Sigmoid colon (tissue), 7 donors: Measurements from ENCODE around the gene MYL3. TPM values are rescaled to one million over a fixed set of nuclear protein-coding genes. Genes with fewer than 3 reads are reported as not detected.

Experiments used
- DNase-seq: peaks from one replicate; pipeline ENCODE4 v3.0.0-alpha.2; 2019
- H3K27ac ChIP-seq, 4 donors: fragments of 200-600 bp; sonication (generic); one replicate each; pipeline ENCODE4 v1.5.1; 2016 to 2019; ENCODE audit warnings: mild to moderate bottlenecking in 1 of 4
- H3K27me3 ChIP-seq, 3 donors: fragments of 200-600 bp; sonication (generic); one replicate each; pipeline ENCODE4 v1.5.1; 2019; ENCODE audit warnings: mild to moderate bottlenecking in 1 of 3
- H3K36me3 ChIP-seq, 4 donors: fragments of 200-600 bp; sonication (generic); one replicate each; pipeline ENCODE4 v1.5.1; 2016 to 2019
- H3K4me1 ChIP-seq, 4 donors: fragments of 200-600 bp; sonication (generic); one replicate each; pipeline ENCODE4 v1.5.1; 2017 to 2019
- H3K4me3 ChIP-seq, 4 donors: fragments of 200-600 bp; sonication (generic); one replicate each; pipeline ENCODE4 v1.5.1; 2017 to 2019; ENCODE audit warnings: mild to moderate bottlenecking in 2 of 4, moderate library complexity in 1 of 4
- H3K9me3 ChIP-seq, 4 donors: fragments of 200-600 bp in 3 of 4; sonication (generic) in 3 of 4; one replicate each; pipeline versions ENCODE4 v1.5.1 to v1.6.1; 2013 to 2019
- EP300 ChIP-seq, 4 donors: sonication (generic); formaldehyde crosslinking; IDR thresholded peaks; one replicate each; pipeline ENCODE4 v1.6.1; 2017; ENCODE audit warnings: antibody characterized with exemption in 4 of 4
- POLR2A ChIP-seq, 2 donors: fragments of 450-650 bp; IDR thresholded peaks; one replicate each; pipeline ENCODE4 v1.6.1; 2016; ENCODE audit warnings: antibody characterized with exemption in 2 of 2, mild to moderate bottlenecking in 2 of 2, moderate library complexity in 2 of 2
- POLR2AphosphoS5 ChIP-seq, 4 donors: sonication (generic); formaldehyde crosslinking; IDR thresholded peaks; one replicate each; pipeline ENCODE4 v1.6.1; 2017; ENCODE audit warnings: antibody characterized with exemption in 4 of 4
- WGBS, 2 donors: extraction: QIAGEN DNeasy Blood & Tissue Kit; methylation state at CpG; one replicate each; pipeline ENCODE4 v1.1.7; 2013; 5-methylcytosine and 5-hydroxymethylcytosine counted together
- intact Hi-C: fragments of 100-400 bp; cut with DNase I; formaldehyde crosslinking; loops from one replicate; pipeline ENCODE4 v1.15.1; 2023
- polyA plus RNA-seq, 3 donors: library from polyadenylated mRNA; stranded (reverse); fragments of 200-250 nt; gene quantifications; one replicate each; pipeline ENCODE4 v1.2.3, GENCODE V29; 2013
- total RNA-seq, 4 donors: library from RNA; depleted of rRNA; stranded (reverse); fragments of >200 nt; gene quantifications; one replicate each; pipeline ENCODE4 v1.1.0, GENCODE V29; 2016
- TF ChIP-seq, protein P1 (sequence below), 4 experiments: fragments of 450-650 bp in 3 of 4; fragments of 200-600 bp in 1 of 4; IDR thresholded peaks; one replicate each; pipeline ENCODE4 v1.5.1; 2016 to 2019; ENCODE audit warnings: antibody characterized with exemption in 4 of 4, mild to moderate bottlenecking in 3 of 4, moderate library complexity in 2 of 4
- donor health status: healthy with polysubstance abuse.
- donor health status: Bipolar disorder and iron deficiency.
- donor health status: healthy.

The MYL3 gene
- total and polyA plus RNA-seq, 7 donors = 1.5 to 11.8 (median 3.9) TPM

DNA sequence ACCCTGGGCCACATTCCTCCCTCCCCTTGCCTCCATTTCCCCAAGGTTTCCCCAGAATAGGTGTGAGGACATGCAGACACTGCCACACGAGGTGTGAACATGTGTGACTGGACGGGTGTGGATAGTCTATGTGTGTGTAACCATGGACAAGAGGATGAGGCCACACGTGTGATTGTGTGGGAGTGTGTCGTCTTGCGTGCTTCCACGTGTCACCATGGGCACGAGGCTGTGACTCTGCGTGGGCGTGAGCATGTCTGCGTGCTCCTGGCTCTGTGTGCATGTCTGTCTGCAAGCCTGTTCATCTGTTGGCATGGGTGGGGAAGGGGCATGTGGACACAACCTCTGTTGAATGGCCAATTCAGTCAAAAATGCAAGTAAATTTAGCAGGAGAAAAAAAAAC is 6.2 kb upstream of the MYL3 start:
- Histone ChIP-seq H3K9me3 (no peaks in the 10 kb centered on the region), H3K27ac (no peak overlapping the region), H3K27me3 (no peaks in the 10 kb centered on the region), H3K4me3 (no peak overlapping the region), H3K4me1 (peaks cover 0 to 41% (median 35%) of the 10 kb centered on the region in 4 donors), H3K36me3 (no peaks in the 10 kb centered on the region)
- 75 to 79% methylated on average over 10 of the region's 10 CpGs for WGBS, 2 donors
- intact Hi-C loops = no loop called here
- TF ChIP-seq, protein P1, sequence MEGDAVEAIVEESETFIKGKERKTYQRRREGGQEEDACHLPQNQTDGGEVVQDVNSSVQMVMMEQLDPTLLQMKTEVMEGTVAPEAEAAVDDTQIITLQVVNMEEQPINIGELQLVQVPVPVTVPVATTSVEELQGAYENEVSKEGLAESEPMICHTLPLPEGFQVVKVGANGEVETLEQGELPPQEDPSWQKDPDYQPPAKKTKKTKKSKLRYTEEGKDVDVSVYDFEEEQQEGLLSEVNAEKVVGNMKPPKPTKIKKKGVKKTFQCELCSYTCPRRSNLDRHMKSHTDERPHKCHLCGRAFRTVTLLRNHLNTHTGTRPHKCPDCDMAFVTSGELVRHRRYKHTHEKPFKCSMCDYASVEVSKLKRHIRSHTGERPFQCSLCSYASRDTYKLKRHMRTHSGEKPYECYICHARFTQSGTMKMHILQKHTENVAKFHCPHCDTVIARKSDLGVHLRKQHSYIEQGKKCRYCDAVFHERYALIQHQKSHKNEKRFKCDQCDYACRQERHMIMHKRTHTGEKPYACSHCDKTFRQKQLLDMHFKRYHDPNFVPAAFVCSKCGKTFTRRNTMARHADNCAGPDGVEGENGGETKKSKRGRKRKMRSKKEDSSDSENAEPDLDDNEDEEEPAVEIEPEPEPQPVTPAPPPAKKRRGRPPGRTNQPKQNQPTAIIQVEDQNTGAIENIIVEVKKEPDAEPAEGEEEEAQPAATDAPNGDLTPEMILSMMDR (IDR thresholded peaks at IDR 0.05) = no peak
- no peak for TF ChIP-seq POLR2AphosphoS5 (IDR thresholded peaks at IDR 0.05)
- no peak for TF ChIP-seq EP300 (IDR thresholded peaks at IDR 0.05)
- TF ChIP-seq POLR2A (IDR thresholded peaks at IDR 0.05) = no peak
- no peak for DNase-seq

DNA sequence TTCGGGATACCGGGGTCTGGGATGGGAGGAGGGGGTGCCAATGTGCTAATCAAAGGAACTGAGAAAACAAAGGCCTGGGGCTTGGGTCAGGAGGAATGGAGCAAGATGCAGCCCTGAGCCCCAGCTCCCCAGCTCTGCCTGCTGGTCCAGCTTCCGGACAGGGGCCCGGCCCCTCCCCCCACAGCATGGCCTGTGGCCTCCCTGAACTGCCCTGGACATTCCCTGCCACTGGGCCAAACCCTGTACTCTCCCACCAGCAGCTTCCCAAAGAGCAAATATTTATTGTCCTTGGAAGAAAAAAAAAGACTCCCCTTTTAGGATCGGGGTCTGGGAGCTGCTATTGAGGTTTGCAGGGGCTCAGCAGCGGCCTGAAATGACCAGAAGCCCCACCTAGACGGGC is 5.7 kb upstream of the MYL3 start:
- 66 to 79% methylated on average over 7 of the region's 7 CpGs for WGBS, 2 donors

GRCh38 chr3:46868287-46868686 is 5.0 kb upstream of the MYL3 start:
- Histone ChIP-seq H3K4me1 (peaks cover 0 to 29% (median 24%) of the 10 kb centered on the region in 4 donors), H3K27me3 (no peaks in the 10 kb centered on the region), H3K36me3 (no peaks in the 10 kb centered on the region), H3K4me3 (no peak overlapping the region), H3K9me3 (no peaks in the 10 kb centered on the region), H3K27ac (peak overlapping the region; percentile 60 to 69 (median 64))
- TF ChIP-seq EP300 (IDR thresholded peaks at IDR 0.05) = no peak
- TF ChIP-seq POLR2AphosphoS5 (IDR thresholded peaks at IDR 0.05) = no peak
- TF ChIP-seq POLR2A (IDR thresholded peaks at IDR 0.05) = no peak
- TF ChIP-seq, protein P1 (IDR thresholded peaks at IDR 0.05) = no peak
- intact Hi-C loops = no loop called here
- 75 to 86% methylated on average over 8 of the region's 8 CpGs for WGBS, 2 donors
- DNase-seq = no peak

More for the DNA sequence above, 5.7 kb upstream of the MYL3 start:
- H3K27me3 ChIP-seq = no peaks in the 10 kb centered on the region
- H3K36me3 ChIP-seq = no peaks in the 10 kb centered on the region
- intact Hi-C loops = no loop called here
- TF ChIP-seq EP300 (IDR thresholded peaks at IDR 0.05) (no peak), POLR2AphosphoS5 (IDR thresholded peaks at IDR 0.05) (no peak), POLR2A (IDR thresholded peaks at IDR 0.05) (no peak)
- TF ChIP-seq, protein P1 (IDR thresholded peaks at IDR 0.05) = no peak
- peaks cover 0 to 36% (median 30%) of the 10 kb centered on the region in 4 donors for H3K4me1 ChIP-seq
- H3K4me3 ChIP-seq = no peak overlapping the region
- no peaks in the 10 kb centered on the region for H3K9me3 ChIP-seq
- H3K27ac ChIP-seq = peak overlapping the region in 1 of 4 donors; percentile 69
- DNase-seq = no peak

DNA sequence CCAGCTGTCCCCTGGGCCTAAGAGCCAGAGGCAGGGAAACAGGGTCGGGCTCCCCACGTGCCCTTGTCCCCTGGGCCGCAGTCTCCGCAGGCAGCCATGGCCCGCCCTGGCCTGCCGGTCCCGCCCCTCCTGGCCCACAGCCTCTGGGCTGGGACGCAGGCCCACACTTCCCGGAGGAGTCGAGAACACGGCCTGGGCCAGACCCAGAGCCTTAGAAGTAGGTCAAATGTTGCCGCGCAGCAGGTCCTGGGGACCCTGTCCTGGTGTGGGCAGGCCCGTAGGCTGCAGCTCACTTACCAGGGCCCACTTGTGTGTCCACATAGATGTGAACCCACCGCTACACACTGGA is 4.3 kb upstream of the MYL3 start:
- 43 to 73% methylated on average over 15 of the region's 15 CpGs for WGBS, 2 donors
- intact Hi-C loops = no loop called here
- no peak overlapping the region for H3K4me3 ChIP-seq
- H3K36me3 ChIP-seq = no peaks in the 10 kb centered on the region
- no peaks in the 10 kb centered on the region for H3K9me3 ChIP-seq
- peak overlapping the region; percentile 60 to 69 (median 64) for H3K27ac ChIP-seq
- no peaks in the 10 kb centered on the region for H3K27me3 ChIP-seq
- TF ChIP-seq EP300 (IDR thresholded peaks at IDR 0.05) (peak in 1 of 4 donors; percentile 25), POLR2A (IDR thresholded peaks at IDR 0.05) (no peak), POLR2AphosphoS5 (IDR thresholded peaks at IDR 0.05) (peak in 2 of 4 donors; percentile 52 to 71)
- TF ChIP-seq, protein P1 (IDR thresholded peaks at IDR 0.05) = no peak
- peaks cover 0 to 27% (median 22%) of the 10 kb centered on the region in 4 donors for H3K4me1 ChIP-seq
- peak; percentile 96 for DNase-seq
